Activated T-helper 1 cell treated with anti-CD3 and anti-CD28 coated beads, Interleukin-12 subunit alpha, Interleukin-12 subunit beta, Interleukin-2, Interleukin-4 antibody, amounts not matched to agents 30 ng/mL and 10 ng/mL and 1 ng/mL, durations not matched to agents 14 hours and 24 hours and 36 hours (primary cell): ENCODE data around the gene F2. TPM values are rescaled to one million over a fixed set of nuclear protein-coding genes. Genes with fewer than 3 reads are reported as not detected.
"Not testable (repeated sequence)": the region's sequence is repeated elsewhere in the genome, so short reads cannot be mapped to it uniquely, and the experiment has no call there.

ENCODE experiments used
- DNase-seq: peaks from one replicate; pipeline ENCODE4 v3.0.0; 2021; ENCODE audit warnings: low spot score
- H3K27ac Mint-ChIP-seq: one replicate; pipeline ENCODE4 v1.8.0; 2021; ENCODE audit warnings: mild to moderate bottlenecking, mixed read lengths
- H3K27me3 Mint-ChIP-seq: one replicate; pipeline ENCODE4 v1.8.0; 2022; ENCODE audit warnings: mild to moderate bottlenecking, moderate library complexity, mixed read lengths; ENCODE audit not compliant: insufficient read depth
- H3K36me3 Mint-ChIP-seq: one replicate; pipeline ENCODE4 v1.8.0; 2021; ENCODE audit warnings: low read depth, mixed read lengths
- H3K4me1 Mint-ChIP-seq: one replicate; pipeline ENCODE4 v1.8.0; 2021; ENCODE audit warnings: low read depth, mixed read lengths
- H3K4me3 Mint-ChIP-seq: one replicate; pipeline ENCODE4 v1.8.0; 2021; ENCODE audit warnings: mild to moderate bottlenecking, moderate library complexity, mixed read lengths
- H3K9me3 Mint-ChIP-seq: one replicate; pipeline ENCODE4 v1.8.0; 2021; ENCODE audit warnings: mixed read lengths
- intact Hi-C: fragments of 100-400 bp; cut with micrococcal nuclease; formaldehyde crosslinking; loops from one replicate; pipeline ENCODE4 v1.15.1; 2024
- total RNA-seq: library from RNA; stranded (reverse); gene quantifications from 2 replicates; pipeline ENCODE4 v1.2.3, GENCODE V29; 2022

The F2 gene
- total RNA-seq, 1 donor from 2014 or later = not detected

- DNase-seq = no peak
- Mint-ChIP-seq H3K4me1 (no peaks in the 10 kb centered on the region), H3K27me3 (no peaks in the 10 kb centered on the region), H3K9me3 (no peaks in the 10 kb centered on the region), H3K36me3 (peaks cover 9% of the 10 kb centered on the region), H3K27ac (no peak overlapping the region), H3K4me3 (no peak overlapping the region)
- intact Hi-C loops = no loop called here
Observed at GRCh38 chr11:46711303-46711702, 7.7 kb upstream of the F2 start.

GRCh38 chr11:46712874-46713576, 6.0 kb upstream of the F2 start:
- H3K36me3 Mint-ChIP-seq = no peaks in the 10 kb centered on the region
- no peaks in the 10 kb centered on the region for H3K9me3 Mint-ChIP-seq

GRCh38 chr11:46717825-46718154, 1.2 kb upstream of the F2 start:
- H3K27ac Mint-ChIP-seq, DNase-seq, H3K9me3 Mint-ChIP-seq, H3K4me1 Mint-ChIP-seq, intact Hi-C loops, H3K4me3 Mint-ChIP-seq, H3K27me3 Mint-ChIP-seq, H3K36me3 Mint-ChIP-seq: not testable (repeated sequence)

More at GRCh38 chr11:46712874-46713576, 6.0 kb upstream of the F2 start:
- Mint-ChIP-seq H3K4me3 (no peak overlapping the region), H3K4me1 (peaks cover under 1% of the 10 kb centered on the region), H3K27me3 (no peaks in the 10 kb centered on the region), H3K27ac (no peak overlapping the region)
- no peak for DNase-seq
- intact Hi-C loops = no loop called here

- intact Hi-C loops = no loop called here
- Mint-ChIP-seq H3K27ac (no peak overlapping the region), H3K4me3 (no peak overlapping the region), H3K36me3 (no peaks in the 10 kb centered on the region), H3K9me3 (no peaks in the 10 kb centered on the region), H3K27me3 (no peaks in the 10 kb centered on the region), H3K4me1 (peaks cover 8% of the 10 kb centered on the region)
- DNase-seq = no peak
Observed at GRCh38 chr11:46718155-46719019, 626 bp upstream of the F2 start.

GRCh38 chr11:46719543-46720218, 668 bp downstream of the F2 start:
- no peak for DNase-seq
- intact Hi-C loops = no loop called here
- no peaks in the 10 kb centered on the region for H3K27me3 Mint-ChIP-seq
- H3K9me3 Mint-ChIP-seq = no peaks in the 10 kb centered on the region
- no peak overlapping the region for H3K27ac Mint-ChIP-seq
- H3K36me3 Mint-ChIP-seq = no peaks in the 10 kb centered on the region
- H3K4me1 Mint-ChIP-seq = peaks cover 8% of the 10 kb centered on the region
- H3K4me3 Mint-ChIP-seq = no peak overlapping the region

GRCh38 chr11:46721286-46721685, 2.3 kb downstream of the F2 start:
- Mint-ChIP-seq H3K9me3 (no peaks in the 10 kb centered on the region), H3K4me1 (peaks cover 8% of the 10 kb centered on the region), H3K27me3 (no peaks in the 10 kb centered on the region), H3K4me3 (no peak overlapping the region), H3K36me3 (no peaks in the 10 kb centered on the region), H3K27ac (no peak overlapping the region)
- intact Hi-C loops = no loop called here
- no peak for DNase-seq

- Mint-ChIP-seq H3K27ac (no peak overlapping the region), H3K4me3 (no peak overlapping the region), H3K36me3 (no peaks in the 10 kb centered on the region), H3K4me1 (peaks cover 8% of the 10 kb centered on the region), H3K27me3 (no peaks in the 10 kb centered on the region), H3K9me3 (no peaks in the 10 kb centered on the region)
- no peak for DNase-seq
- intact Hi-C loops = no loop called here
Observed at GRCh38 chr11:46722566-46723358, 3.7 kb downstream of the F2 start.

- Mint-ChIP-seq H3K36me3 (no peaks in the 10 kb centered on the region), H3K4me3 (no peak overlapping the region), H3K9me3 (no peaks in the 10 kb centered on the region), H3K27me3 (no peaks in the 10 kb centered on the region), H3K27ac (no peak overlapping the region), H3K4me1 (peaks cover 4% of the 10 kb centered on the region)
- intact Hi-C loops = no loop called here
- no peak for DNase-seq
Observed at GRCh38 chr11:46723359-46723680, 4.3 kb downstream of the F2 start.

GRCh38 chr11:46724088-46724487, 5.1 kb downstream of the F2 start:
- Mint-ChIP-seq H3K36me3 (no peaks in the 10 kb centered on the region), H3K9me3 (no peaks in the 10 kb centered on the region), H3K4me1 (no peaks in the 10 kb centered on the region), H3K27ac (no peak overlapping the region), H3K4me3 (no peak overlapping the region), H3K27me3 (no peaks in the 10 kb centered on the region)
- intact Hi-C loops = no loop called here
- no peak for DNase-seq

GRCh38 chr11:46725338-46726205, 6.6 kb downstream of the F2 start:
- Mint-ChIP-seq H3K9me3 (no peaks in the 10 kb centered on the region), H3K4me3 (no peak overlapping the region)
- intact Hi-C loops = no loop called here

GRCh38 chr11:46726206-46726862, 7.3 kb downstream of the F2 start:
- intact Hi-C loops = no loop called here
- H3K4me1 Mint-ChIP-seq = no peaks in the 10 kb centered on the region
- no peaks in the 10 kb centered on the region for H3K9me3 Mint-ChIP-seq
- no peak overlapping the region for H3K4me3 Mint-ChIP-seq
- H3K27me3 Mint-ChIP-seq = no peaks in the 10 kb centered on the region
- H3K36me3 Mint-ChIP-seq = no peaks in the 10 kb centered on the region
- H3K27ac Mint-ChIP-seq = no peak overlapping the region
- no peak for DNase-seq

More at GRCh38 chr11:46725338-46726205, 6.6 kb downstream of the F2 start:
- no peaks in the 10 kb centered on the region for H3K36me3 Mint-ChIP-seq
- H3K4me1 Mint-ChIP-seq = no peaks in the 10 kb centered on the region
- DNase-seq = no peak
- no peaks in the 10 kb centered on the region for H3K27me3 Mint-ChIP-seq
- no peak overlapping the region for H3K27ac Mint-ChIP-seq
